ENCODE measurements around the gene RNU7-1.

DNA sequence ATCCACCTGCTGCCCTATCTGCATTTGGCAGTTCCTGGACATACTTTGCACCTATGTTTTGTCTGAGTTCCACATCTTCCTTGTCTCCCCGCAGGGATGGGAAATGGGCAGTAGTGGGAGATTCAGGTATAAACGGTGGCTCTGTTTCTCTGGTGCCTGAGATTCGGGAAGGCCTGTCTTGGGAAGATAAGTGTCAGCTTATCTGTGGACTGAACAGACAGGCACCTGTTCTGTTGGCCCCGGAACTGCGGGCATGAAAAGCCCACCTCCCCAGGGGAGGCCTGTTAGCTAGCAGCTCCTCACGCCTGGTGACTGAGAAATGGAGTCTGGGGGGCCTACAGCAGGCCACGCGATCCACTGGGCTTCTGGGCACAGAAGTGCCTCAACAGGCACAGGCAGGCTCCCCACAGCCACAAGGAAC lies 21.0 kb downstream of the RNU7-1 start:
- TF ChIP-seq POLR2A (IDR thresholded peaks at IDR 0.05) (no peak), EP300 (IDR thresholded peaks at IDR 0.05) (no peak)
- TF ChIP-seq, protein P1, sequence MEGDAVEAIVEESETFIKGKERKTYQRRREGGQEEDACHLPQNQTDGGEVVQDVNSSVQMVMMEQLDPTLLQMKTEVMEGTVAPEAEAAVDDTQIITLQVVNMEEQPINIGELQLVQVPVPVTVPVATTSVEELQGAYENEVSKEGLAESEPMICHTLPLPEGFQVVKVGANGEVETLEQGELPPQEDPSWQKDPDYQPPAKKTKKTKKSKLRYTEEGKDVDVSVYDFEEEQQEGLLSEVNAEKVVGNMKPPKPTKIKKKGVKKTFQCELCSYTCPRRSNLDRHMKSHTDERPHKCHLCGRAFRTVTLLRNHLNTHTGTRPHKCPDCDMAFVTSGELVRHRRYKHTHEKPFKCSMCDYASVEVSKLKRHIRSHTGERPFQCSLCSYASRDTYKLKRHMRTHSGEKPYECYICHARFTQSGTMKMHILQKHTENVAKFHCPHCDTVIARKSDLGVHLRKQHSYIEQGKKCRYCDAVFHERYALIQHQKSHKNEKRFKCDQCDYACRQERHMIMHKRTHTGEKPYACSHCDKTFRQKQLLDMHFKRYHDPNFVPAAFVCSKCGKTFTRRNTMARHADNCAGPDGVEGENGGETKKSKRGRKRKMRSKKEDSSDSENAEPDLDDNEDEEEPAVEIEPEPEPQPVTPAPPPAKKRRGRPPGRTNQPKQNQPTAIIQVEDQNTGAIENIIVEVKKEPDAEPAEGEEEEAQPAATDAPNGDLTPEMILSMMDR (IDR thresholded peaks at IDR 0.05): no peak
